AG09319 (cell line): ENCODE results near the gene RASAL2.
"Not testable (repeated sequence)": the region's sequence is repeated elsewhere in the genome, so short reads cannot be mapped to it uniquely, and the experiment has no call there.

ENCODE experiments used
- DNase-seq: peaks from one replicate; pipeline ENCODE4 v3.0.0-alpha.2; 2010; ENCODE audit warnings: low read depth; ENCODE audit errors: extremely low read depth
- CTCF ChIP-seq: IDR thresholded peaks from 2 replicates; pipeline ENCODE4 v1.5.1; 2011; ENCODE audit warnings: low read depth, mild to moderate bottlenecking, inconsistent platforms, low read length, moderate library complexity

Gene RASAL2

GRCh38 chr1:178075333-178075732 is 18.6 kb upstream of the RASAL2 start:
- TF ChIP-seq CTCF, result no peak

GRCh38 chr1:178076607-178077006 is 17.3 kb upstream of the RASAL2 start:
- DNase-seq, result no peak
- TF ChIP-seq CTCF, result no peak

More at GRCh38 chr1:178075333-178075732, 18.6 kb upstream of the RASAL2 start:
- no peak for DNase-seq

GRCh38 chr1:178077917-178078316 is 16.0 kb upstream of the RASAL2 start:
- DNase-seq, result no peak
- no peak for TF ChIP-seq CTCF

- TF ChIP-seq CTCF, result no peak
- no peak for DNase-seq
Observed at GRCh38 chr1:178086294-178086693, 7.6 kb upstream of the RASAL2 start.

- no peak for DNase-seq
- no peak for TF ChIP-seq CTCF
Observed at GRCh38 chr1:178086766-178087165, 7.1 kb upstream of the RASAL2 start.

GRCh38 chr1:178088651-178089050 is 5.3 kb upstream of the RASAL2 start:
- no peak for TF ChIP-seq CTCF
- DNase-seq, result no peak

- not testable (repeated sequence) for DNase-seq
Observed at GRCh38 chr1:178091454-178091853, 2.5 kb upstream of the RASAL2 start.

- TF ChIP-seq CTCF, result no peak
- no peak for DNase-seq
Observed at GRCh38 chr1:178091986-178092745, 1.7 kb upstream of the RASAL2 start.
